ENCODE results near the gene ARL15. TPM values are rescaled to one million over a fixed set of nuclear protein-coding genes. Genes with fewer than 3 reads are reported as not detected.

The ARL15 gene
- total RNA-seq, 4 donors from 2014 or later: 19.9 to 57.0 (median 36.9) TPM

DNA sequence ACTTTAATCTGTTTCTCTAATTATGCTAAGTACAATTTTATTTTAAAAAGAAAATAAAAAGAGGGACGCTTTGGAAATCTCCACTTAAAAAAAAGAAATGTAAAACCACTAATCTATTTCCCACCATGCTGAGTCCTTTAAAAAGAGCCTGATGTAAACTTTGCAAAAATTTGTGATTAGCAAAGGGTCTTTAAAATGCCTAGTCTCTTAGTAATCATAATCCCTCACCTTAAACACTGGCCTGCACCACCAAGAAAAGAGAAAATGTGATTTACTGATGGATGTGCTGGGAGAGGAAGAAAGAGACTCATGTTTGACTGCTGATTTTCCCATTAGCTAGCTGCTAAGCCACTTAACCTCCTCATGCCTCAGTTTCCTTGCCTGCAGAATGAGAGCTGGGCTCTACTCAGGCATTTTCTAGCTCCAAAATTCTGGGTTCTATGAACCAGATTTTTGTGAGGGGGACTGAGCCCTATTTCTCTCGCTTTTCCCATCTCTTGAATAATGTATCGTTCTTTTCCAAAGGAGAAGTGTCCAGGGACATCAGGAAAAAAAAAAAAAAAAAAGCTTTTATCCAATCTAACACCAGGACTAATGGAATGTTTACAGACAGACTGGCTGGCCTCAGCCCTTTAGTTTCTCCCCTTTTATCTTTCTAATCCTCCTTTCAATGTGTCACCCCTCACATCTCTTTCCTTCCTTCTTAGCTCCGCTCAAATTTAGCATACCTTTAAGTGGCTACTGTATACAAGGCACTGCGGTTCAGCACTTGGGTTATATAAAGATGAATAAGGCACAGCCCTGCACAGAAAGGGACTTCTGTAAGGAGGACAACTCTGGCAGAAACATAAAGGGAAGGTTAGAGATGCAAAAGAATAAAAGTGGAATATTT, 312.4 kb downstream of the ARL15 start:
- no peak overlapping the region for H3K27ac ChIP-seq
- no peaks in the 10 kb centered on the region for H3K36me3 ChIP-seq
- peaks cover 8% of the 10 kb centered on the region for H3K4me1 ChIP-seq
- no peaks in the 10 kb centered on the region for H3K27me3 ChIP-seq
- DNase-seq (ENCODE audit: low spot score in 2 of 2): no peak
- no peak overlapping the region for H3K4me3 ChIP-seq
- TF ChIP-seq POLR2AphosphoS5 (IDR thresholded peaks at IDR 0.05) (no peak), POLR2A (IDR thresholded peaks at IDR 0.05) (no peak), EP300 (IDR thresholded peaks at IDR 0.05) (no peak)
- TF ChIP-seq, protein P1, sequence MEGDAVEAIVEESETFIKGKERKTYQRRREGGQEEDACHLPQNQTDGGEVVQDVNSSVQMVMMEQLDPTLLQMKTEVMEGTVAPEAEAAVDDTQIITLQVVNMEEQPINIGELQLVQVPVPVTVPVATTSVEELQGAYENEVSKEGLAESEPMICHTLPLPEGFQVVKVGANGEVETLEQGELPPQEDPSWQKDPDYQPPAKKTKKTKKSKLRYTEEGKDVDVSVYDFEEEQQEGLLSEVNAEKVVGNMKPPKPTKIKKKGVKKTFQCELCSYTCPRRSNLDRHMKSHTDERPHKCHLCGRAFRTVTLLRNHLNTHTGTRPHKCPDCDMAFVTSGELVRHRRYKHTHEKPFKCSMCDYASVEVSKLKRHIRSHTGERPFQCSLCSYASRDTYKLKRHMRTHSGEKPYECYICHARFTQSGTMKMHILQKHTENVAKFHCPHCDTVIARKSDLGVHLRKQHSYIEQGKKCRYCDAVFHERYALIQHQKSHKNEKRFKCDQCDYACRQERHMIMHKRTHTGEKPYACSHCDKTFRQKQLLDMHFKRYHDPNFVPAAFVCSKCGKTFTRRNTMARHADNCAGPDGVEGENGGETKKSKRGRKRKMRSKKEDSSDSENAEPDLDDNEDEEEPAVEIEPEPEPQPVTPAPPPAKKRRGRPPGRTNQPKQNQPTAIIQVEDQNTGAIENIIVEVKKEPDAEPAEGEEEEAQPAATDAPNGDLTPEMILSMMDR (IDR thresholded peaks at IDR 0.05): no peak
- no peaks in the 10 kb centered on the region for H3K9me3 ChIP-seq
- 97% methylated on average over 5 of the region's 5 CpGs for WGBS

DNA sequence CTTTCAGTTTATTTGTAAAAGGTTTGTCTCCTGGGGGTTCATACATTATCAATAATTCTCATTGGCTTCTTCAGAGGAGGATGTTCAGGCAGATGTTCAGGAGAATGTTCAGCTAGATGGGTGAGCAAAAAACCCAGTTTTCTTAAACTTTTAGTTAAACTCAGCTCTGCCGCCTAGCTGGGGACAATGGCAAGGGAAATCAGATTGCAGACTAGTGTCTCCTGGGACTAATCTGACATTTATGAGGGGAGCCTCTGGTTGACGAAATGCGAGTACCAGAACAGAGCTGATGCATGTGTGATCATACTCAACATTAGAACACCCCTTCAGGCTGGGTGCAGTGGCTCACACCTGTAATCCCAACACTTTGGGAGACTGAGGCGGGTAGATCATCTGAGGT, 314.4 kb downstream of the ARL15 start:
- no peak overlapping the region for H3K4me3 ChIP-seq
- H3K4me1 ChIP-seq: peaks cover 5% of the 10 kb centered on the region
- no peaks in the 10 kb centered on the region for H3K36me3 ChIP-seq
- H3K27ac ChIP-seq: no peak overlapping the region
- DNase-seq (ENCODE audit: low spot score in 2 of 2): no peak
- H3K27me3 ChIP-seq: no peaks in the 10 kb centered on the region
- TF ChIP-seq POLR2AphosphoS5 (IDR thresholded peaks at IDR 0.05) (no peak), POLR2A (IDR thresholded peaks at IDR 0.05) (no peak), EP300 (IDR thresholded peaks at IDR 0.05) (no peak)
- TF ChIP-seq, protein P1 (IDR thresholded peaks at IDR 0.05): no peak
- WGBS: 95% methylated on average over 4 of the region's 4 CpGs
- no peaks in the 10 kb centered on the region for H3K9me3 ChIP-seq

DNA sequence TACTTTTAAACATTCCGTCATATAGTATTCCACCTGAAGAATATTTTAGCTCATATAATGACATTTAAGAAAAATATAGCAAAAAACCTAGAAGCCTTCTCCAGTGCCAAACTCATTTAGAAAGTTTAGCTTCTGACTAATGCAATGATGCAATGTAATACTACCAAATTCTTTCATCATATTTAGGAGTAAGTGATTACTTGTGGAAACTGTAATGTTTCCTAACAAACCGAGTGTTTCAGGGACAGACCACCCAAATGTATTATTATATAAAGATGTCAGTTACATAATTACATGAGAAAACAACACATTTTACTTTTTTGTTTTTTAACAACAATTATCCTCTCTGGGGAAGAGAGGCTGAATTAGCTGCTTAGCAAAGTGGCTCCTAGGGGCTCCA, 316.2 kb downstream of the ARL15 start:
- 84% methylated on average over 2 of the region's 2 CpGs for WGBS
- TF ChIP-seq, protein P1 (IDR thresholded peaks at IDR 0.05): no peak
- TF ChIP-seq POLR2A (IDR thresholded peaks at IDR 0.05) (no peak), POLR2AphosphoS5 (IDR thresholded peaks at IDR 0.05) (no peak), EP300 (IDR thresholded peaks at IDR 0.05) (no peak)
- Histone ChIP-seq H3K4me1 (peaks cover 5% of the 10 kb centered on the region), H3K27me3 (no peaks in the 10 kb centered on the region), H3K9me3 (no peaks in the 10 kb centered on the region), H3K4me3 (no peak overlapping the region), H3K36me3 (no peaks in the 10 kb centered on the region), H3K27ac (no peak overlapping the region)
- DNase-seq (ENCODE audit: low spot score in 2 of 2): no peak

DNA sequence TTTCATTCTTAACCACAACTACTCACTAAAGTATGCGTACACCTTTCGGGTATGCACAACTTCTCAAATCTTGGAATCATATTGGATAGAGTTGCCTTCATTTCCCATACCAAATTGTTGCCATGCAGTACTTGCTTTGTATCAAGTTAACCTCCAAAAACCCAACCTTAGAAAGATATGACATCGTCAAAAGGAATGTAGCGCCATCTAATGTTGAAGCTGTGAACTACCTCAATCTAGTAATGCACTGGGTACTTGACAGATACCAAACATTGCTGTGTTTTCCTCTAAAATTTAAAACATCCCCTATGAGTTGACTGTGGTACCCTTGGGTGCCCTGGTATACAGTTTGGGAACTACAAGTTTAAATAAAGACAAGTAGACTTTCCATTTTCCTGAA, 318.4 kb downstream of the ARL15 start:
- Histone ChIP-seq H3K27ac (no peak overlapping the region), H3K4me1 (peaks cover 5% of the 10 kb centered on the region), H3K27me3 (no peaks in the 10 kb centered on the region), H3K9me3 (no peaks in the 10 kb centered on the region), H3K36me3 (no peaks in the 10 kb centered on the region), H3K4me3 (no peak overlapping the region)
- TF ChIP-seq, protein P1 (IDR thresholded peaks at IDR 0.05): no peak
- TF ChIP-seq POLR2AphosphoS5 (IDR thresholded peaks at IDR 0.05): no peak
- TF ChIP-seq POLR2A (IDR thresholded peaks at IDR 0.05): no peak
- TF ChIP-seq EP300 (IDR thresholded peaks at IDR 0.05): no peak
- 96% methylated on average over 4 of the region's 4 CpGs for WGBS
- no peak for DNase-seq (ENCODE audit: low spot score in 2 of 2)

DNA sequence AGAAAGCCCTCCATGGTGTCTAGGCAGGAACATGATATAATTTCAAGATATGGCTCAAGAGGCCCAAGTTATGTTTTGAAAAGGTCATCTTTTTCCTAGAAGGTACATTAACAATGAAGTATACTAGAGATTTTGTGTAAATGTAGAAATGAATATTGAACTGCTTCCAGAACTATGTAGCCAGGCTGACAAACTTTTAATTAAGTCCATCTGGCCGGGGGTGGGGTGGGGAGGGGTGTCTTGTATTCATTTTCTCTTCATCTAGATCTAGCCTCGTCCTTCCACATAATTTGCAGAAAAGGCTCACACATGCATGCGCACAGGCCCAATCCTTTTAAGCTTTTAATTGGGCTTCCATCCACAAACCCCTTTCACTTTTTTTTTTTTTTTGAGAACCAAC, 323.3 kb downstream of the ARL15 start:
- 73% methylated on average over 3 of the region's 3 CpGs for WGBS
- no peak for DNase-seq (ENCODE audit: low spot score in 2 of 2)
- Histone ChIP-seq H3K27me3 (no peaks in the 10 kb centered on the region), H3K27ac (no peak overlapping the region), H3K9me3 (no peaks in the 10 kb centered on the region), H3K4me3 (no peak overlapping the region), H3K36me3 (no peaks in the 10 kb centered on the region), H3K4me1 (peaks cover 6% of the 10 kb centered on the region)
- no peak for TF ChIP-seq EP300 (IDR thresholded peaks at IDR 0.05)
- no peak for TF ChIP-seq POLR2A (IDR thresholded peaks at IDR 0.05)
